Ishikawa (cell line): ENCODE results near the gene CYB561D1.

Experiments
- CEBPB ChIP-seq: IDR thresholded peaks from 2 replicates; pipeline ENCODE4 v1.6.1; 2012
- CREB1 ChIP-seq: IDR thresholded peaks from 2 replicates; pipeline ENCODE4 v1.6.1; 2012; ENCODE audit warnings: low read depth
- EP300 ChIP-seq: IDR thresholded peaks from 2 replicates; pipeline ENCODE4 v1.6.1; 2012; ENCODE audit warnings: borderline replicate concordance
- NFIC ChIP-seq: IDR thresholded peaks from 2 replicates; pipeline ENCODE4 v1.6.1; 2012
- REST ChIP-seq: IDR thresholded peaks from 2 replicates; pipeline ENCODE4 v1.6.1; 2012; ENCODE audit warnings: low read depth, mild to moderate bottlenecking
- TAF1 ChIP-seq: IDR thresholded peaks from 2 replicates; pipeline ENCODE4 v1.6.1; 2012; ENCODE audit warnings: low read depth, mild to moderate bottlenecking
- TEAD4 ChIP-seq: IDR thresholded peaks from 2 replicates; pipeline ENCODE4 v1.6.1; 2012
- YY1 ChIP-seq: IDR thresholded peaks from 2 replicates; pipeline ENCODE4 v1.6.1; 2012; ENCODE audit warnings: low read depth

DNA sequence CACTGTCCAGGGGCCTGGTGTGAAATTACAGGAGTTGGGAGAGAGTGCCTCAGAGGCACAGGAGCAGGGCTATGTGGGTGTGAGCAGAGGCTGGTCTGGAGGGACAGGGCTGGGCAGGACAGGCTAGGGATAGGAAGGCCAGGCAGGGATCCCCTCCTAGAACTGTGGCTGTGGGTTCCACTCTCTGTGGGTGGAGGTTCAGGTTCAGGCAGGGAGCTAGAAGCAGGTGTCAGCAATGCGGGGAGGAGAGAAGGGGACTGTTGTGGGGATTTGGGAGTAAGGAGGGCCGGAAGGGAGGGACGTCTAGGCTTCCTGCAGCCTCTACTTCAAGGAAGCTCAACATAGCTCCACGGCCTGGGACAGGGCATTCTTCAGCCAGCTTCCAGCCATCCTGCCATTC is 37.5 kb downstream of the CYB561D1 start:
- no peak for TF ChIP-seq CREB1
- no peak for TF ChIP-seq TAF1
- TF ChIP-seq NFIC, result no peak
- no peak for TF ChIP-seq YY1
- no peak for TF ChIP-seq CEBPB
- TF ChIP-seq TEAD4, result no peak
- no peak for TF ChIP-seq REST
- TF ChIP-seq EP300, result no peak
